HEK293T (cell line): Measurements from ENCODE around the gene SZT2.
A peak's percentile ranks its signal among the peaks of the same experiment; 100 is the strongest.

Source experiments
- ARNT ChIP-seq: fragments of 450-650 bp; IDR thresholded peaks from 2 replicates; pipeline ENCODE4 v1.6.1; 2017; ENCODE audit warnings: mild to moderate bottlenecking
- BHLHE40 ChIP-seq: fragments of 450-650 bp; IDR thresholded peaks from 2 replicates; pipeline ENCODE4 v1.6.1; 2016; ENCODE audit warnings: mild to moderate bottlenecking, moderate library complexity, borderline replicate concordance
- FOXA1 ChIP-seq: fragments of 450-650 bp; IDR thresholded peaks from 2 replicates; pipeline ENCODE4 v1.6.1; 2016; ENCODE audit warnings: mild to moderate bottlenecking
- FOXK2 ChIP-seq: fragments of 450-650 bp; IDR thresholded peaks from 2 replicates; pipeline ENCODE4 v1.6.1; 2016; ENCODE audit warnings: mild to moderate bottlenecking
- FOXM1 ChIP-seq: fragments of 450-650 bp; IDR thresholded peaks from 2 replicates; pipeline ENCODE4 v1.6.1; 2017; ENCODE audit warnings: mild to moderate bottlenecking, borderline replicate concordance
- HDGF ChIP-seq: fragments of 450-650 bp; IDR thresholded peaks from 2 replicates; pipeline ENCODE4 v1.6.1; 2017; ENCODE audit warnings: antibody characterized with exemption, borderline replicate concordance
- L3MBTL2 ChIP-seq: fragments of 450-650 bp; conservative IDR thresholded peaks from 2 replicates; pipeline ENCODE4 v1.6.1; 2016; ENCODE audit warnings: mild to moderate bottlenecking
- SP1 ChIP-seq: fragments of 450-650 bp; IDR thresholded peaks from 2 replicates; pipeline ENCODE4 v1.6.1; 2017
- TARDBP ChIP-seq: fragments of 450-650 bp; IDR thresholded peaks from 2 replicates; pipeline ENCODE4 v1.6.1; 2016
- ZNF384 ChIP-seq: fragments of 450-650 bp; IDR thresholded peaks from 2 replicates; pipeline ENCODE4 v1.6.1; 2016
- TF ChIP-seq, protein P1 (sequence below): fragments of 450-650 bp; IDR thresholded peaks from 2 replicates; pipeline ENCODE4 v1.6.1; 2016

DNA sequence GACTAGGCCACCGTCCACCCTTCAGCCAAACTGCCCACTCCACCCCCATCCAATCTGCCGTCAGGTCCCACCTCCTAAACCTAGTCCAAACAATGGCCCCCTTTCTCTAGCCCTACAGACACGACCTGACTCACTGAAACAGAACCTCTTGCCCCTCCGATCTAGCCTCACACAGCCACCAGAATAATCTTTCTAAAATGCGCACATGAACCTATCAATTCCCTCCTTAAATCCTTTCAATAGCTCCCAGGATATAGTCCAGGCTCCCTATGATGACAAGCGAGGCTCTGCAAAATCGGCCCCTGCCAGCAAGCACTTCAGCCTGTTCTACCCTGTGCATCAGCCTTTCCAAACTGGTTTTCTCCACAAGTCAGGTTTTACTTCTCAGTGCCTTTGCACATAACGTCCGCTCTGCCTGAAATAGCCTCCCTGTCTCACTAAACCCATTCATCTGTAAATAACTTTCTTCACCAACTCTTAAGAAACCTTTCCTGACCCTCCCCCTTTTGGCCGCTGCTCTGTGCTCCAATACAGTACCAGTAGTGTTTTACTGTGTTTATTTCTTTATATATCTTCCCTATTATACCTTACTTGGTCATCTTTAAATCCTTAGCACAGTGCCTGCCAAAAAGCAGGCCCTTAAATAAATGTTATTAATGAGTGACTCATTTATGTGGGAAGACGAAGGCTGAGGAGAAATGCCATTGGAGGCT lies 39.9 kb upstream of the SZT2 start:
- TF ChIP-seq HDGF: no peak
- TF ChIP-seq BHLHE40: no peak
- TF ChIP-seq FOXK2: no peak
- no peak for TF ChIP-seq FOXM1
- TF ChIP-seq TARDBP: no peak
- TF ChIP-seq, protein P1, sequence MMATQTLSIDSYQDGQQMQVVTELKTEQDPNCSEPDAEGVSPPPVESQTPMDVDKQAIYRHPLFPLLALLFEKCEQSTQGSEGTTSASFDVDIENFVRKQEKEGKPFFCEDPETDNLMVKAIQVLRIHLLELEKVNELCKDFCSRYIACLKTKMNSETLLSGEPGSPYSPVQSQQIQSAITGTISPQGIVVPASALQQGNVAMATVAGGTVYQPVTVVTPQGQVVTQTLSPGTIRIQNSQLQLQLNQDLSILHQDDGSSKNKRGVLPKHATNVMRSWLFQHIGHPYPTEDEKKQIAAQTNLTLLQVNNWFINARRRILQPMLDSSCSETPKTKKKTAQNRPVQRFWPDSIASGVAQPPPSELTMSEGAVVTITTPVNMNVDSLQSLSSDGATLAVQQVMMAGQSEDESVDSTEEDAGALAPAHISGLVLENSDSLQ: no peak
- no peak for TF ChIP-seq SP1
- no peak for TF ChIP-seq ZNF384
- TF ChIP-seq L3MBTL2: peak; percentile 44; the same call in 1 of the 2 replicates
- TF ChIP-seq FOXA1: no peak
- TF ChIP-seq ARNT: no peak
